Endothelial cell of umbilical vein (primary cell): Measurements from ENCODE around the gene RNGTT. TPM values are rescaled to one million over a fixed set of nuclear protein-coding genes. Genes with fewer than 3 reads are reported as not detected.
"Not testable (repeated sequence)": the region's sequence is repeated elsewhere in the genome, so short reads cannot be mapped to it uniquely, and the experiment has no call there.

Source experiments
- BruUV-seq: library from RNA; stranded (reverse); fragments of 400-500 nt; replicated peaks from 2 replicates; lab custom pipeline; 2021; lab: Mats Ljungman, UMichigan
- CTCF ChIA-PET: fragments of 300-600, 350-600 bp; sonication (Branson Sonifier 250); formaldehyde crosslinking; loops from one replicate; lab custom pipeline; 2021; ENCODE audit warnings: antibody characterized with exemption, inconsistent platforms; lab: Charles Lee
- POLR2A ChIA-PET: fragments of 300-600, 350-600 bp; sonication (Branson Sonifier 250); formaldehyde crosslinking; loops from one replicate; lab custom pipeline; 2021; ENCODE audit warnings: antibody characterized with exemption, inconsistent platforms; lab: Charles Lee
- DNase-seq: peaks from one replicate; pipeline ENCODE4 v3.0.0-alpha.2; 2011; ENCODE audit warnings: low read depth, low spot score
- FAIRE-seq: peaks from 2 replicates; lab custom pipeline; 2011; peaks lifted over from hg19 to GRCh38; lab: Jason Lieb, UNC
- H2AFZ ChIP-seq: 2 replicates; pipeline ENCODE4 v1.6.0; 2012; ENCODE audit warnings: low read depth, low read length, control low read depth, inconsistent platforms
- H3K27ac ChIP-seq: 2 replicates; pipeline ENCODE4 v1.5.1; 2011; ENCODE audit warnings: low read depth, mild to moderate bottlenecking, control low read depth, low read length, moderate library complexity; ENCODE audit not compliant: insufficient read depth
- H3K27me3 ChIP-seq, 2 experiments: 2 replicates each; pipeline versions ENCODE4 v1.6.0 to v1.6.1; 2011; ENCODE audit warnings: low read length in 2 of 2, mixed read lengths in 1 of 2; ENCODE audit not compliant: control insufficient read depth in 2 of 2, insufficient read depth in 2 of 2
- H3K36me3 ChIP-seq, 2 experiments: 2 replicates in 1 of 2; 3 replicates in 1 of 2; pipeline ENCODE4 v1.5.1; 2011; ENCODE audit warnings: low read length in 2 of 2, mild to moderate bottlenecking in 1 of 2, moderate library complexity in 1 of 2; ENCODE audit not compliant: control insufficient read depth in 2 of 2, insufficient read depth in 2 of 2; ENCODE audit errors: extremely low read depth in 1 of 2
- H3K4me1 ChIP-seq: 3 replicates; pipeline ENCODE4 v1.5.1; 2011; ENCODE audit warnings: mild to moderate bottlenecking, low read length; ENCODE audit not compliant: control insufficient read depth, insufficient read depth; ENCODE audit errors: extremely low read depth
- H3K4me2 ChIP-seq: 2 replicates; pipeline ENCODE4 v1.6.1; 2011; ENCODE audit warnings: low read length, control low read depth, mixed read lengths; ENCODE audit not compliant: insufficient read depth
- H3K4me3 ChIP-seq, 3 experiments: fragments of 200-600 bp in 1 of 3; sonication (generic), shearing (Covaris generic) in 1 of 3; replicated peaks in 1 of 3; 2 replicates each; pipeline ENCODE4 v1.5.1; 2011 to 2016; ENCODE audit warnings: control low read depth in 3 of 3, low read length in 3 of 3, mild to moderate bottlenecking in 2 of 3, inconsistent platforms in 1 of 3, low read depth in 1 of 3, moderate library complexity in 1 of 3; ENCODE audit not compliant: insufficient read depth in 1 of 3
- H3K79me2 ChIP-seq: 2 replicates; pipeline ENCODE4 v1.6.0; 2012; ENCODE audit warnings: low read length, inconsistent platforms; ENCODE audit not compliant: control insufficient read depth, insufficient read depth
- H3K9ac ChIP-seq: replicated peaks from 2 replicates; pipeline ENCODE3; 2011; ENCODE audit warnings: low read length, control low read depth; ENCODE audit not compliant: insufficient read depth; ENCODE audit errors: extremely low read depth
- H3K9me1 ChIP-seq: replicated peaks from 3 replicates; pipeline ENCODE4 v1.6.0; 2011; ENCODE audit warnings: mild to moderate bottlenecking, low read length; ENCODE audit not compliant: control insufficient read depth, insufficient read depth; ENCODE audit errors: extremely low read depth
- H3K9me3 ChIP-seq: replicated peaks from 2 replicates; pipeline ENCODE4 v1.5.1; 2012; ENCODE audit warnings: low read length, inconsistent platforms; ENCODE audit not compliant: control insufficient read depth, insufficient read depth
- H4K20me1 ChIP-seq: replicated peaks from 2 replicates; pipeline ENCODE3; 2011; ENCODE audit warnings: mild to moderate bottlenecking, low read length; ENCODE audit not compliant: control insufficient read depth, insufficient read depth; ENCODE audit errors: extremely low read depth
- CTCF ChIP-seq, 2 donors: IDR thresholded peaks; 1 replicate in 1 of 2; 2 replicates in 1 of 2; pipeline ENCODE4 v1.5.1; 2011; ENCODE audit warnings: low read length in 2 of 2, mild to moderate bottlenecking in 2 of 2, moderate library complexity in 2 of 2, control low read depth in 1 of 2, inconsistent platforms in 1 of 2, low read depth in 1 of 2; ENCODE audit not compliant: insufficient read depth in 1 of 2; ENCODE audit errors: extremely low read depth in 1 of 2
- EZH2 ChIP-seq: IDR thresholded peaks from 2 replicates; pipeline ENCODE4 v1.6.1; 2012; ENCODE audit warnings: borderline replicate concordance, low read depth, mild to moderate bottlenecking, moderate library complexity, low read length, inconsistent platforms; ENCODE audit not compliant: severe bottlenecking
- FOS ChIP-seq: IDR thresholded peaks from 2 replicates; pipeline ENCODE4 v1.6.1; 2011; ENCODE audit warnings: mild to moderate bottlenecking, low read length, moderate library complexity, borderline replicate concordance; ENCODE audit not compliant: insufficient read depth
- GATA2 ChIP-seq: IDR thresholded peaks from 2 replicates; pipeline ENCODE4 v1.7.0; 2011; ENCODE audit warnings: low read depth, mild to moderate bottlenecking, moderate library complexity, mixed read lengths, low read length; ENCODE audit not compliant: insufficient read length, insufficient read depth
- JUN ChIP-seq: IDR thresholded peaks from 2 replicates; pipeline ENCODE4 v1.6.1; 2011; ENCODE audit warnings: borderline replicate concordance, low read depth; ENCODE audit not compliant: insufficient read length, insufficient read depth
- MAX ChIP-seq: IDR thresholded peaks from 2 replicates; pipeline ENCODE4 v1.6.1; 2011; ENCODE audit not compliant: insufficient read depth, insufficient read length
- MYC ChIP-seq: IDR thresholded peaks from one replicate; pipeline ENCODE4 v1.6.1; 2011; ENCODE audit warnings: mild to moderate bottlenecking, low read depth, low read length
- POLR2A ChIP-seq: IDR thresholded peaks from 2 replicates; pipeline ENCODE4 v1.6.1; 2012; ENCODE audit warnings: low read depth, mild to moderate bottlenecking, control low read depth, low read length
- POLR2AphosphoS5 ChIP-seq: IDR thresholded peaks from 2 replicates; pipeline ENCODE4 v1.6.1; 2012; ENCODE audit warnings: low read depth, mild to moderate bottlenecking, control low read depth, low read length, moderate library complexity; ENCODE audit not compliant: insufficient read depth
- dilution Hi-C: fragments of 300-500 bp; cut with MboI; formaldehyde crosslinking; loops from one replicate; pipeline ENCODE4 v1.15.0; 2019; ENCODE audit warnings: low sequenced_read_pairs; ENCODE audit not compliant: extremely low pct_ligation_motif_present
- intact Hi-C: fragments of 100-400 bp; cut with micrococcal nuclease; formaldehyde crosslinking; loops from one replicate; pipeline ENCODE4 v1.10.0; 2022
- polyA plus RNA-seq, 4 experiments: library from polyadenylated mRNA; depleted of rRNA in 3 of 4; stranded (reverse) in 3 of 4; unstranded in 1 of 4; fragments of >200 nt; gene quantifications; 2 replicates each; pipeline versions ENCODE4 v1.2.1 to v1.2.3, GENCODE V29; 2011 to 2012; ENCODE audit warnings: missing spikeins in 1 of 4
- total RNA-seq: library from RNA; stranded (reverse); gene quantifications from 2 replicates; pipeline ENCODE4 v1.2.3, GENCODE V29; 2021

The RNGTT gene
- total and polyA plus RNA-seq, 2 donors (not counting 3 experiments of a cell fraction or from before 2014, with no cell fraction given): 2.1 to 13.1 TPM

GRCh38 chr6:88768114-88768513, 195.3 kb downstream of the RNGTT start:
- H2AFZ ChIP-seq, CTCF ChIA-PET, H3K36me3 ChIP-seq, H3K27me3 ChIP-seq, FAIRE-seq, DNase-seq, POLR2A ChIA-PET, H3K4me2 ChIP-seq, H3K9me1 ChIP-seq, dilution Hi-C loops, H3K4me1 ChIP-seq, H3K9ac ChIP-seq, BruUV-seq, H3K4me3 ChIP-seq, H3K9me3 ChIP-seq, H4K20me1 ChIP-seq, intact Hi-C loops, H3K79me2 ChIP-seq, H3K27ac ChIP-seq: not testable (repeated sequence)

GRCh38 chr6:88764081-88764480, 199.3 kb downstream of the RNGTT start:
- FAIRE-seq: no peak
- DNase-seq: no peak
- POLR2A ChIA-PET: no interaction called here
- Histone ChIP-seq H4K20me1 (no peaks in the 10 kb centered on the region), H3K36me3 (no peaks in the 10 kb centered on the region), H3K27me3 (no peaks in the 10 kb centered on the region), H3K9me3 (no peaks in the 10 kb centered on the region), H3K27ac (no peak overlapping the region), H2AFZ (no peak overlapping the region), H3K4me1 (no peaks in the 10 kb centered on the region), H3K9ac (no peak overlapping the region), H3K4me3 (no peak overlapping the region), H3K4me2 (no peak overlapping the region), H3K79me2 (no peaks in the 10 kb centered on the region), H3K9me1 (no peaks in the 10 kb centered on the region)
- no peak for TF ChIP-seq FOS
- no peak for TF ChIP-seq MAX
- no peak for TF ChIP-seq GATA2
- TF ChIP-seq POLR2A: no peak
- no peak for TF ChIP-seq EZH2
- TF ChIP-seq MYC: no peak
- no peak for TF ChIP-seq POLR2AphosphoS5
- TF ChIP-seq CTCF (IDR thresholded peaks at IDR 0.05; ENCODE audit: extremely low read depth in 1 of 2, insufficient read depth in 1 of 2, low read depth in 1 of 2, low read length in 2 of 2): no peak
- no peak for TF ChIP-seq JUN
- intact Hi-C loops: no loop called here
- dilution Hi-C loops: no loop called here
- BruUV-seq: no TSS peak
- CTCF ChIA-PET: no interaction called here
